Smooth muscle cell (in vitro differentiated cells): ENCODE data around the gene RTTN. TPM values are rescaled to one million over a fixed set of nuclear protein-coding genes. Genes with fewer than 3 reads are reported as not detected.

Source experiments
- DNase-seq: peaks from one replicate; lab custom pipeline; 2025; ENCODE audit not compliant: unreplicated experiment; lab: John Stamatoyannopoulos, UW
- H2AFZ ChIP-seq: fragments of 200-600 bp; sonication (generic); 2 replicates; pipeline ENCODE4 v1.6.0; 2016; ENCODE audit warnings: antibody characterized with exemption, low read depth, mild to moderate bottlenecking
- H3F3A ChIP-seq: fragments of 200-600 bp; sonication (generic); 2 replicates; pipeline ENCODE4 v1.6.0; 2017; ENCODE audit warnings: antibody characterized with exemption, low read depth
- H3K27ac ChIP-seq: fragments of 200-600 bp; sonication (generic); 2 replicates; pipeline ENCODE4 v1.5.1; 2016; ENCODE audit warnings: low read depth, mild to moderate bottlenecking
- H3K27me3 ChIP-seq: fragments of 200-600 bp; sonication (generic); 2 replicates; pipeline ENCODE4 v1.6.1; 2016; ENCODE audit warnings: low read depth, mild to moderate bottlenecking
- H3K36me3 ChIP-seq: fragments of 200-600 bp; sonication (generic); 2 replicates; pipeline ENCODE4 v1.5.1; 2016; ENCODE audit warnings: low read depth
- H3K4me1 ChIP-seq: fragments of 200-600 bp; sonication (generic); 2 replicates; pipeline ENCODE4 v1.5.1; 2016; ENCODE audit warnings: low read depth
- H3K4me2 ChIP-seq: fragments of 200-600 bp; sonication (generic); 2 replicates; pipeline ENCODE4 v1.6.0; 2016; ENCODE audit warnings: mild to moderate bottlenecking
- H3K4me3 ChIP-seq: fragments of 200-600 bp; sonication (generic); 2 replicates; pipeline ENCODE4 v1.5.1; 2016; ENCODE audit warnings: mild to moderate bottlenecking
- H3K79me2 ChIP-seq: fragments of 200-600 bp; sonication (generic); 2 replicates; pipeline ENCODE4 v1.6.0; 2016; ENCODE audit warnings: low read depth, mild to moderate bottlenecking
- H3K9ac ChIP-seq: fragments of 200-600 bp; sonication (generic); 2 replicates; pipeline ENCODE4 v1.6.0; 2016; ENCODE audit warnings: low read depth
- H3K9me3 ChIP-seq: fragments of 200-600 bp; sonication (generic); replicated peaks from 2 replicates; pipeline ENCODE4 v1.5.1; 2016; ENCODE audit warnings: low read depth
- H4K20me1 ChIP-seq: fragments of 200-600 bp; sonication (generic); 2 replicates; pipeline ENCODE4 v1.6.0; 2016; ENCODE audit warnings: low read depth
- WGBS: methylation state at CpG from one replicate; pipeline ENCODE4 v1.1.7; 2016; ENCODE audit warnings: low lambda C conversion rate; 5-methylcytosine and 5-hydroxymethylcytosine counted together
- polyA plus RNA-seq: library from polyadenylated mRNA; unstranded; fragments of >200 nt; fragmentation: Nextera tagmentation; extraction: Ambion mirVana; gene quantifications from 2 replicates; pipeline ENCODE4 v1.2.1, GENCODE V29; 2016
- total RNA-seq: library from RNA; depleted of rRNA; stranded (reverse); fragments of >200 nt; gene quantifications from 2 replicates; pipeline ENCODE4 v1.2.3, GENCODE V29; 2014
- TF ChIP-seq, protein P1 (sequence below): fragments of 200-600 bp; sonication (generic); IDR thresholded peaks from 2 replicates; pipeline ENCODE4 v1.5.1; 2017; ENCODE audit warnings: borderline replicate concordance, mild to moderate bottlenecking, antibody characterized with exemption; ENCODE audit not compliant: insufficient read depth, poor library complexity, severe bottlenecking

Gene RTTN
- total and polyA plus RNA-seq, 2 experiments from 2014 or later: 3.6 to 17.3 TPM

DNA sequence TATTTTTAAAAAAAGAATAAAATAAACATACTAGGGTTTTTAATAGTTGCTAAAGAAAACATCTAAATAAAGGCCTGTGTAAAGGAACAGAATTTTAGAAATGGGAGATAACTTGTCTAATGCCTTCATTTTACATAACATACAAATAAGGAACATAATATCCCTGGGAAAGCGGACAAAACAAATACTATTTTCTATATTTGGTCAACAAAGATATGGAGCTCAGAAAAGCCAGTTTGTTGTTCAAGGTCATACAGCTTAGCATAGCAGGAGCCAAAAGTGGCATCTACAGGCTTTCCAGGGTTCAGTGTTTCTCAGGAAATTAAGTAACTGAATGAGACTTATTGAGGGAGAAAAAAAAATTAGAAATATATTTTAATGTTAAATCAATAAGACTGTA is 184.4 kb downstream of the RTTN start:
- DNase-seq: no peak
- H3K4me3 ChIP-seq: no peak overlapping the region
- no peak overlapping the region for H2AFZ ChIP-seq
- H4K20me1 ChIP-seq: no peaks in the 10 kb centered on the region
- H3K9ac ChIP-seq: no peak overlapping the region
- no peak overlapping the region for H3K27ac ChIP-seq
- H3K36me3 ChIP-seq: no peaks in the 10 kb centered on the region
- WGBS: 100% methylated on average over 1 of the region's 1 CpG
- TF ChIP-seq, protein P1, sequence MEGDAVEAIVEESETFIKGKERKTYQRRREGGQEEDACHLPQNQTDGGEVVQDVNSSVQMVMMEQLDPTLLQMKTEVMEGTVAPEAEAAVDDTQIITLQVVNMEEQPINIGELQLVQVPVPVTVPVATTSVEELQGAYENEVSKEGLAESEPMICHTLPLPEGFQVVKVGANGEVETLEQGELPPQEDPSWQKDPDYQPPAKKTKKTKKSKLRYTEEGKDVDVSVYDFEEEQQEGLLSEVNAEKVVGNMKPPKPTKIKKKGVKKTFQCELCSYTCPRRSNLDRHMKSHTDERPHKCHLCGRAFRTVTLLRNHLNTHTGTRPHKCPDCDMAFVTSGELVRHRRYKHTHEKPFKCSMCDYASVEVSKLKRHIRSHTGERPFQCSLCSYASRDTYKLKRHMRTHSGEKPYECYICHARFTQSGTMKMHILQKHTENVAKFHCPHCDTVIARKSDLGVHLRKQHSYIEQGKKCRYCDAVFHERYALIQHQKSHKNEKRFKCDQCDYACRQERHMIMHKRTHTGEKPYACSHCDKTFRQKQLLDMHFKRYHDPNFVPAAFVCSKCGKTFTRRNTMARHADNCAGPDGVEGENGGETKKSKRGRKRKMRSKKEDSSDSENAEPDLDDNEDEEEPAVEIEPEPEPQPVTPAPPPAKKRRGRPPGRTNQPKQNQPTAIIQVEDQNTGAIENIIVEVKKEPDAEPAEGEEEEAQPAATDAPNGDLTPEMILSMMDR: no peak
- H3K4me1 ChIP-seq: no peaks in the 10 kb centered on the region
- no peaks in the 10 kb centered on the region for H3K9me3 ChIP-seq
- H3K79me2 ChIP-seq: no peaks in the 10 kb centered on the region
- peaks cover 4% of the 10 kb centered on the region for H3F3A ChIP-seq
- H3K27me3 ChIP-seq: no peaks in the 10 kb centered on the region
- no peak overlapping the region for H3K4me2 ChIP-seq

DNA sequence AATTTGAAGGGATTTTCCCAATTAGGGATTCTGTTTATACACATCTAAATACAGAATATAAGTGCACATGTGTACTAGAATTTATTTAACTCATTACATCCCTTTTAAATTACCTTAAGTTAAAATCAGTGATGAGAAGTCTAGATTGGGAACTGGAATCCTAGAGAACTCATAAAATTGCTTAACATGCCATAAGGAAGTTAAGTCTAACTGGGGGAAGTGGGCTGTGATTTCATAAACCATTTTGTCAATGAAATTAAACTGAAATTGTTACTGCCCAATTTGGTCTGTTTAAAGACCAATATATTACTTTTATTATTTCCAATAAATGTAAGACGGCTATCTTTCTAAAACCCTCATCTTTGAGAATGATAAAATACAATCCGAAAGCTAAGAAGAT is 185.5 kb downstream of the RTTN start:
- 92% methylated on average over 2 of the region's 2 CpGs for WGBS
- no peak for DNase-seq
- peaks cover 4% of the 10 kb centered on the region for H3F3A ChIP-seq
- H3K79me2 ChIP-seq: no peaks in the 10 kb centered on the region
- no peaks in the 10 kb centered on the region for H3K4me1 ChIP-seq
- no peaks in the 10 kb centered on the region for H3K36me3 ChIP-seq
- H3K27ac ChIP-seq: no peak overlapping the region
- H3K9me3 ChIP-seq: no peaks in the 10 kb centered on the region
- H4K20me1 ChIP-seq: no peaks in the 10 kb centered on the region
- H3K27me3 ChIP-seq: no peaks in the 10 kb centered on the region
- no peak overlapping the region for H3K4me3 ChIP-seq
- TF ChIP-seq, protein P1: no peak
- no peak overlapping the region for H3K4me2 ChIP-seq
- H3K9ac ChIP-seq: no peak overlapping the region
- no peak overlapping the region for H2AFZ ChIP-seq

DNA sequence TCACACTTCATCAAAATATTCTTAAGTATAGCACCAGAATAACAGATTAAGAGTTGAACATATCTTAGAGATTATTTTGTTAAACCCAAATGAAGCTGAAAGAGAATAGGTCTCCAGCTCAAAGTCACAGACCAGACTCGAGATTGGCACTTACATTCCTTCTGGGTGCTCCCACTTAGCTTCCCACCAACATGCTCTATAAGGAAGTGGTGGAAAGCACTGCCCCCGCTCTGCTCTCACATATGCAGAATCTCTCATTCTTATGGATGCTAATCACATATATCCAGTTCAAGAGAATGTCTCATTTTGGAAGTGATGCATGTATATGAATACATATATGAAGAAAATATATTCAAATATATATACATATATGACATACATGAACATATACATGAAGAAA is 186.4 kb downstream of the RTTN start:
- Histone ChIP-seq H3K4me2 (no peak overlapping the region), H4K20me1 (no peaks in the 10 kb centered on the region), H3K27ac (no peak overlapping the region), H3K27me3 (no peaks in the 10 kb centered on the region), H3K4me3 (no peak overlapping the region), H3K79me2 (no peaks in the 10 kb centered on the region), H3K36me3 (no peaks in the 10 kb centered on the region), H3F3A (peaks cover 4% of the 10 kb centered on the region), H3K9me3 (no peaks in the 10 kb centered on the region), H2AFZ (no peak overlapping the region), H3K4me1 (no peaks in the 10 kb centered on the region), H3K9ac (no peak overlapping the region)
- 82% methylated on average over 2 of the region's 2 CpGs for WGBS
- TF ChIP-seq, protein P1: no peak
- no peak for DNase-seq

DNA sequence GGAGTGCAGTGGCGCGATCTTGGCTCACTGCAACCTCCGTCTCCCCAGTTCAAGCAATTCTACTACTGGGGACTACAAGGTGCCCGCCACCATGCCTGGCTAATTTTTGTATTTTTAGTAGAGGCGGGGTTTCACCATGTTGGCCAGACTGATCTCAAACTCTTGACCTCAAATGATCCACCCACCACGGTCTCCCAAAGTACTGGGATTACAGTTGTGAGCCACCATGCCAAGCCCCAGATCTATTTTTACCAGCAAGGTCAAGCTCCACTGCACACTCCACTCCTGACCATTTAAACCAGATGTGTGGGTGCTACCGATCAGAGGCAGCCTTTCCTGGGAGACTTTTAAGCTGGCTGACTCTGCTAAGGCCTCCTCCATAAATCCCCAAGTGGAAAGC is 190.4 kb downstream of the RTTN start:
- Histone ChIP-seq H2AFZ (no peak overlapping the region), H3F3A (peaks cover 4% of the 10 kb centered on the region), H3K4me3 (no peak overlapping the region), H3K79me2 (no peaks in the 10 kb centered on the region), H3K9ac (no peak overlapping the region), H3K4me2 (no peak overlapping the region), H3K9me3 (no peaks in the 10 kb centered on the region), H3K4me1 (no peaks in the 10 kb centered on the region), H3K27ac (no peak overlapping the region), H4K20me1 (no peaks in the 10 kb centered on the region), H3K36me3 (no peaks in the 10 kb centered on the region), H3K27me3 (no peaks in the 10 kb centered on the region)
- WGBS: 82% methylated on average over 7 of the region's 7 CpGs
- TF ChIP-seq, protein P1: no peak
- DNase-seq: no peak
